K562 (cell line): ENCODE measurements around the gene INHBE. TPM values are rescaled to one million over a fixed set of nuclear protein-coding genes. Genes with fewer than 3 reads are reported as not detected.

ENCODE experiments used
- CBFA2T2 ChIP-seq: fragments of 450-650 bp; conservative IDR thresholded peaks from 2 replicates; pipeline ENCODE4 v1.6.1; 2017; ENCODE audit warnings: mild to moderate bottlenecking
- DLX4 ChIP-seq: fragments of 250-450 bp; sonication (Bioruptor Pico); IDR thresholded peaks from 2 replicates; pipeline ENCODE4 v1.6.1; 2021; ENCODE audit warnings: mild to moderate bottlenecking
- DMBX1 ChIP-seq: fragments of 250-450 bp; sonication (Bioruptor Pico); IDR thresholded peaks from 2 replicates; pipeline ENCODE4 v1.8.0; 2022; ENCODE audit warnings: inconsistent platforms, mild to moderate bottlenecking, moderate library complexity, borderline replicate concordance
- HDGF ChIP-seq: fragments of 450-650 bp; IDR thresholded peaks from 2 replicates; pipeline ENCODE4 v1.6.1; 2016
- HLTF ChIP-seq: fragments of 450-650 bp; IDR thresholded peaks from 2 replicates; pipeline ENCODE4 v1.6.1; 2016
- NBN ChIP-seq: fragments of 450-650 bp; IDR thresholded peaks from 2 replicates; pipeline ENCODE4 v1.6.1; 2016; ENCODE audit warnings: low read depth, mild to moderate bottlenecking
- PATZ1 ChIP-seq: fragments of 250-450 bp; sonication (Bioruptor Pico); IDR thresholded peaks from 2 replicates; pipeline ENCODE4 v1.5.0; 2020; ENCODE audit warnings: mild to moderate bottlenecking, borderline replicate concordance
- ZNF586 ChIP-seq: fragments of 450-650 bp; formaldehyde crosslinking; conservative IDR thresholded peaks from 2 replicates; pipeline ENCODE4 v1.4.0; 2020; ENCODE audit warnings: mild to moderate bottlenecking, moderate library complexity
- polyA plus RNA-seq, 8 experiments: library from polyadenylated mRNA; depleted of rRNA in 4 of 8; stranded (reverse) in 5 of 8; unstranded in 3 of 8; fragments of >200 nt; fragmentation: Nextera tagmentation in 2 of 8; fragmentation: Illumina TruSeq in 1 of 8; extraction: Ambion mirVana in 2 of 8; extraction: Trizol in 1 of 8; gene quantifications; 2 replicates each; pipeline versions ENCODE4 v1.2.1 to v1.2.3, GENCODE V29; 2011 to 2014; ENCODE audit warnings: inconsistent platforms in 1 of 8, missing spikeins in 1 of 8
- total RNA-seq, 7 experiments: library from RNA; depleted of rRNA in 6 of 7; stranded (reverse); fragments of >200 nt in 6 of 7; fragmentation: Illumina TruSeq in 2 of 7; extraction: Trizol in 2 of 7; gene quantifications; 2 replicates each; pipeline versions ENCODE4 v1.2.1 to v1.2.3, GENCODE V29; 2011 to 2021; ENCODE audit warnings: low replicate concordance in 1 of 7

The INHBE gene
- total and polyA plus RNA-seq, 9 of the 15 experiments (the other 6 are each of a cell fraction or from before 2014, with no cell fraction given), result 0.94 to 9.9 (median 7.3) TPM

GRCh38 chr12:57488402-57489156, 33.5 kb downstream of the INHBE start (continued):
- 0 out of 2 replicates have a peak, but pooled peaks have one; percentile 49 for TF ChIP-seq PATZ1 (CRISPR knock-in tag)
- TF ChIP-seq ZNF586 (CRISPR knock-in tag), result no peak
- 0 out of 2 replicates have a peak, but pooled peaks have one; percentile 69 for TF ChIP-seq HDGF
- TF ChIP-seq NBN, result peak; percentile 14; the same call in 1 of the 2 replicates
- TF ChIP-seq DLX4 (CRISPR knock-in tag), result no peak
- 0 out of 2 replicates have a peak, but pooled peaks have one; percentile 14 for TF ChIP-seq CBFA2T2
- peak; percentile 10; the same call in 1 of the 2 replicates for TF ChIP-seq HLTF
- no peak for TF ChIP-seq DMBX1
- TF ChIP-seq, all 486 proteins: peak for 35
